HG02623 (cell line): Measurements from ENCODE around the gene OXT.
"Not testable (repeated sequence)": the region's sequence is repeated elsewhere in the genome, so short reads cannot be mapped to it uniquely, and the experiment has no call there.

ENCODE experiments used
- ATAC-seq: cut with Tn5 transposase; IDR thresholded peaks from one replicate; pipeline ENCODE4 v1.9.1; 2021; ENCODE audit warnings: moderate library complexity; ENCODE audit not compliant: unreplicated experiment

OXT gene

GRCh38 chr20:3109350-3110302, 38.2 kb downstream of the OXT start:
- ATAC-seq, result no peak

- no peak for ATAC-seq
Observed at GRCh38 chr20:3111507-3111906, 40.1 kb downstream of the OXT start.

DNA sequence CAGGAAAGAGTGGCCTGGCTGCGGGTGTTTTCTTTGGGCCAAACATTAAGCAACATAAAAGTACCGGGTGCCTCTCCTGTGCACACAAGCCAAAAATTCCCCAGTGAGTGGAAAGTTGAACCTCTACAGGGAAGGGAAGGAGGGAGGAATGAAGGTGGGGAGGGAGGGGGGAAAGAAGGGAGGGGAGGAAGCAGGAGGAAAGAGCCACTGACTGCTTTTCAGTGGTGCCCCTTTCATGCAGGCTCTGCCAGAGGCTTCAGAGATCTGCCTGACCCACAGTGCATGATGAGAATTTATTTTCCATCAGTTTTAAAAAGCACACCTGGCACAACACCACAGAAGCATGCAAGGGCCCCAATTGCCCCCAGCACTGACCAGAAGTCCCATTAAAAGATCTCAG, 40.6 kb downstream of the OXT start:
- no peak for ATAC-seq

- ATAC-seq, result no peak
Observed at GRCh38 chr20:3115190-3116107, 44.0 kb downstream of the OXT start.

GRCh38 chr20:3116341-3116740, 44.9 kb downstream of the OXT start:
- ATAC-seq, result no peak

GRCh38 chr20:3117839-3118379, 46.5 kb downstream of the OXT start:
- ATAC-seq, result not testable (repeated sequence)

DNA sequence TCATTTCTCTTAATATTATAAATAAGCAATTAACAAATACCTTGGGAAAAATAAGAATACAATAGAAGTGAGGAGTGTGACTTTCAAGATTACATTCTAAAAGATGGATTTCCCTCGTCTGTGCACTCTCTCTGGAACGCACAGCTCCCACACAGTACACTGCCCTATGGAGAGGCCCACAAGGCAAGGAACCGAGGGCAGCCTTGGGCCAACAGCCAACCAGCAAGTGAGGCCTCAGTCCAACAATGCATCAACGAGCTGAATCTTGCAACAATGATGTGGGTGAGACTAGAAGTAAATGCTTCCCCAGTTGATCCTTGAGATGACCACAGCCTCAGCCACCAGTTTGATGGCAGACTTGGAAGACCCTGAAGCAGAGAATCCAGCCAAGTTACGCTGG, 47.6 kb downstream of the OXT start:
- ATAC-seq, result no peak

DNA sequence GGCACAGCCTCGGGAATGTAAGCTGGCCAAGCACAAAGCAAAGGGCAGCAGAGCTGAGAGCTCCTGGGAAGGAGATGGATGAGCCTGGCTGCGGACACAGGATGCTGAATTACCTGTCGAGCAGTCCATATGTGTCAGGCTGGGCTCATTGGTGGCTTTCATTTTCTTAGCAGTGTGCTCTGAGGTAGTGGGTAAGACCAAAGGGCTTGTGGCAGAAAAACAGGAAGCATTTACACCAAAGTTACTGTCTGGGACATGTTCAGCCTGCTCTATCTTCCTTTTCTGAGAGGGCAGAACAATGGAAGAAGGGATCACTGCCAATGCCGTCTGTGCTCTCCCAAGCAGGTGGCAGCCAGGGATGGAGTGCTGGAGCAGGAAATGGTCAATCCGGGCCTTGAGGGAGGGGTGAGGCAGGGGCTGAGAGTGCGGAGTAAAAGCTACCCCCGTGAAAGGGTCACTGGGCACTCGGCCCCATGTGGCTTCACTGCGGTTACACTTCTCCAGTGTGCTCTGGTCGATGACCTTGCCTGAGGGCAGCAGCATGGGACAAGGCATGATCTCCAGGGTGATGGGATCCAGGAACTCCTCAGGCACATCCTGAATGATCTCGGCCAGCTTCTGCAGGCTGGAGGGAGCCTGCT, 50.0 kb downstream of the OXT start:
- ATAC-seq, result no peak
